HG03575 (cell line): Measurements from ENCODE around the gene STRC.
"Not testable (repeated sequence)": the region's sequence is repeated elsewhere in the genome, so short reads cannot be mapped to it uniquely, and the experiment has no call there.

Experiments
- ATAC-seq: cut with Tn5 transposase; IDR thresholded peaks from one replicate; pipeline ENCODE4 v1.9.1; 2021; ENCODE audit not compliant: unreplicated experiment, insufficient number of reproducible peaks, low FRiP score; ENCODE audit errors: extremely low read depth

The STRC gene

GRCh38 chr15:43618700-43619099 lies at the start of gene STRC:
TSS of gene STRC (minus strand) at chr15:43618800. CDS start at chr15:43618722, 78 bp downstream.
- not testable (repeated sequence) for ATAC-seq

- ATAC-seq: not testable (repeated sequence)
Observed at GRCh38 chr15:43666177-43666576, 47.6 kb upstream of the STRC start.

GRCh38 chr15:43663333-43663732 lies 44.7 kb upstream of the STRC start:
- ATAC-seq: not testable (repeated sequence)

GRCh38 chr15:43662293-43662692 lies 43.7 kb upstream of the STRC start:
- ATAC-seq: not testable (repeated sequence)

GRCh38 chr15:43659727-43660126 lies 41.1 kb upstream of the STRC start:
- not testable (repeated sequence) for ATAC-seq

- not testable (repeated sequence) for ATAC-seq
Observed at GRCh38 chr15:43649430-43649926, 30.9 kb upstream of the STRC start.

GRCh38 chr15:43648649-43649429 lies 30.2 kb upstream of the STRC start, which contains the start of gene CATSPER2:
TSS of gene CATSPER2 (minus strand) at chr15:43648844. CDS start at chr15:43648061, 783 bp downstream.
- ATAC-seq: no peak

- not testable (repeated sequence) for ATAC-seq
Observed at GRCh38 chr15:43638464-43639204, 20.0 kb upstream of the STRC start.

- ATAC-seq: not testable (repeated sequence)
Observed at GRCh38 chr15:43626937-43627336, 8.3 kb upstream of the STRC start.

GRCh38 chr15:43625106-43625505 lies 6.5 kb upstream of the STRC start:
- no peak for ATAC-seq

- not testable (repeated sequence) for ATAC-seq
Observed at GRCh38 chr15:43622068-43622799, 3.6 kb upstream of the STRC start.

GRCh38 chr15:43617750-43618149 lies 850 bp downstream of the STRC start:
- not testable (repeated sequence) for ATAC-seq

- ATAC-seq: not testable (repeated sequence)
Observed at GRCh38 chr15:43602233-43602632, 16.4 kb downstream of the STRC start.

GRCh38 chr15:43600200-43600599 lies 18.4 kb downstream of the STRC start:
- not testable (repeated sequence) for ATAC-seq

GRCh38 chr15:43599131-43599530 lies 19.5 kb downstream of the STRC start:
- ATAC-seq: not testable (repeated sequence)

GRCh38 chr15:43593328-43594190 lies 25.0 kb downstream of the STRC start, which contains the start of gene CKMT1B:
TSS of gene CKMT1B (plus strand) at chr15:43594027. CDS start at chr15:43594219, 192 bp downstream.
- not testable (repeated sequence) for ATAC-seq

- not testable (repeated sequence) for ATAC-seq
Observed at GRCh38 chr15:43592841-43593240, 25.8 kb downstream of the STRC start.
